Measurements from ENCODE around the gene OR4D11.
"Not testable (repeated sequence)": the region's sequence is repeated elsewhere in the genome, so short reads cannot be mapped to it uniquely, and the experiment has no call there.

OR4D11 gene

GRCh38 chr11:59501931-59502330 is 1.4 kb upstream of the OR4D11 start:
- H2AFZ ChIP-seq (ENCODE audit: low read depth), result no peak overlapping the region

GRCh38 chr11:59510941-59511589 is 7.7 kb downstream of the OR4D11 start, which contains the start of gene OR4D9:
OR4D9 (plus strand) TSS chr11:59511539; CDS start chr11:59514913, 3,374 bp downstream.
- Histone ChIP-seq H3K27ac (no peak within 1 kb of the TSS), H3K27me3 (ENCODE audit: insufficient read depth, low read depth) (no peaks in the 10 kb centered on the region), H3K36me3 (ENCODE audit: insufficient read depth) (no peaks in the 10 kb centered on the region), H3K9ac (no peak within 1 kb of the TSS), H3K4me2 (no peak within 1 kb of the TSS), H3K4me1 (ENCODE audit: low read depth, poor library complexity, severe bottlenecking) (no peaks in the 10 kb centered on the region), H3K4me3 (IDR thresholded peaks at IDR 0.05; ENCODE audit: insufficient read depth, low read depth, low read length) (no peak within 1 kb of the TSS), H2AFZ (ENCODE audit: low read depth) (no peak within 1 kb of the TSS), H3K79me2 (ENCODE audit: insufficient read depth, low read depth) (no peaks in the 10 kb centered on the region), H4K20me1 (ENCODE audit: insufficient read depth) (no peaks in the 10 kb centered on the region)
- TF ChIP-seq CTCF (conservative IDR thresholded peaks at IDR 0.05; ENCODE audit: low read depth, low read length), result no peak

More at GRCh38 chr11:59501931-59502330, 1.4 kb upstream of the OR4D11 start:
- H3K27me3 ChIP-seq (ENCODE audit: insufficient read depth, low read depth), result no peaks in the 10 kb centered on the region
- no peaks in the 10 kb centered on the region for H4K20me1 ChIP-seq (ENCODE audit: insufficient read depth)
- no peak overlapping the region for H3K4me3 ChIP-seq (IDR thresholded peaks at IDR 0.05; ENCODE audit: insufficient read depth, low read depth, low read length)
- no peak overlapping the region for H3K4me2 ChIP-seq
- no peaks in the 10 kb centered on the region for H3K79me2 ChIP-seq (ENCODE audit: insufficient read depth, low read depth)
- H3K4me1 ChIP-seq (ENCODE audit: low read depth, poor library complexity, severe bottlenecking), result no peaks in the 10 kb centered on the region
- no peak overlapping the region for H3K27ac ChIP-seq
- no peak overlapping the region for H3K9ac ChIP-seq
- H3K36me3 ChIP-seq (ENCODE audit: insufficient read depth), result no peaks in the 10 kb centered on the region
- TF ChIP-seq CTCF (conservative IDR thresholded peaks at IDR 0.05; ENCODE audit: low read depth, low read length), result no peak

DNA sequence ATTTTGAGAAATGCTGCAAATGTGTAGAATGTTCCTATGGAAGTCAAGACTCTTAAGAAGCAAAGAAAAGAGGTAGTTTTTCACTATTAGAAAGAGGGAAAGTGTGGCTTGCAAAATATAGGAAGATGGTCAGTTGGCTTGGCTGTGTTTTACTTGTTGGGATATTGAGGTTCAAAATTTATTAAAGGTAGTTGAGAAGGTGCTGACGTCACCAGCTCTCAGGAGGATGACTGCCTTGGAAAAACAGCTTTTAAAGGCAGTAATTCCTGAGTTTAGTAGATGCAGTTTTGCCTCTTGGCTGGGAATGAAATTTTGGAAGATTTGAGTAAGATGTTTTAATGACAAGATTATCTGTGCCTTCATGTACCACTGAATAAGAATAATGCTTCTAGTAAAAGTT is 8.3 kb downstream of the OR4D11 start:
- Histone ChIP-seq H3K27me3 (ENCODE audit: insufficient read depth, low read depth) (no peaks in the 10 kb centered on the region), H3K9ac (no peak overlapping the region), H3K79me2 (ENCODE audit: insufficient read depth, low read depth) (no peaks in the 10 kb centered on the region), H3K36me3 (ENCODE audit: insufficient read depth) (no peaks in the 10 kb centered on the region), H4K20me1 (ENCODE audit: insufficient read depth) (no peaks in the 10 kb centered on the region), H3K4me3 (IDR thresholded peaks at IDR 0.05; ENCODE audit: insufficient read depth, low read depth, low read length) (no peak overlapping the region), H3K4me1 (ENCODE audit: low read depth, poor library complexity, severe bottlenecking) (no peaks in the 10 kb centered on the region), H3K4me2 (no peak overlapping the region), H3K27ac (no peak overlapping the region), H2AFZ (ENCODE audit: low read depth) (no peak overlapping the region)
- TF ChIP-seq CTCF (conservative IDR thresholded peaks at IDR 0.05; ENCODE audit: low read depth, low read length), result no peak

DNA sequence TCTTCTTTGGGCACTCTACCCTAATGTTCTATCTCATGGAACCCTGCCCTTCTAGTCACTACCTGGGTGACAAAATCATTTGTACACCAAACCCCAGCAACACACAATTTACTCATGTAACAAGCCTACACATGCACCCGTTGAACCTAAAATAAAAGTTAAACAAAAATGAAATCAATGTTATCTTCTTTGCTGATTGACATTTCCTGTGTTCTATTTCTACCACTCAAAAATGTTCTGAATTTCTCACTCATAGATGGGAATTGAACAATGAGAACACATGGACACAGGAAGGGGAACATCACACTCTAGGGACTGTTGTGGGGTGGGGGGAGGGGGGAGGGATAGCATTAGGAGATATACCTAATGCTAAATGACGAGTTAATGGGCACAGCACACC is 16.8 kb downstream of the OR4D11 start:
- H3K9ac ChIP-seq; H3K36me3 ChIP-seq (ENCODE audit: insufficient read depth); H3K27ac ChIP-seq; H3K4me2 ChIP-seq; H4K20me1 ChIP-seq (ENCODE audit: insufficient read depth); H3K79me2 ChIP-seq (ENCODE audit: insufficient read depth, low read depth); H3K4me3 ChIP-seq (IDR thresholded peaks at IDR 0.05; ENCODE audit: insufficient read depth, low read depth, low read length); H3K4me1 ChIP-seq (ENCODE audit: low read depth, poor library complexity, severe bottlenecking); H3K27me3 ChIP-seq (ENCODE audit: insufficient read depth, low read depth); H2AFZ ChIP-seq (ENCODE audit: low read depth): not testable (repeated sequence)

DNA sequence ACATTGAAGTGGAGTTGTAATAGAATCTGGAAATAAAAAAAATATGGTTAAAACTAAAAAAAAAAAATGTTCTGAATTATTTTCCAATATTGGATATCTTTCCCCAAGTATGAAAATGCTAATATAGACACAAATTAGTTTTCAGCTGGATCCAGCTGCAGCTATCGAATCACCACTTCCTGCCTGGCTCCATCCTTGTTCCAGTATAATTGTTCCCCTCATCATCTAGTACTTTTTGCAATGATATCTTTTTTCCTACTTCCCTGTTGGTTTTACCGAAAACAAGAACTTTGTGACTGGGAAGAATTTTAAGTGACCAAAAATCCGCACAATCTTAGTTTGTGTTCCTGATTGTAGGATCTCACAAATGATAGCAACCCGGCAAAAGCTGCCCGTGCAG is 17.4 kb downstream of the OR4D11 start:
- no peak for TF ChIP-seq CTCF (conservative IDR thresholded peaks at IDR 0.05; ENCODE audit: low read depth, low read length)
- H3K4me1 ChIP-seq (ENCODE audit: low read depth, poor library complexity, severe bottlenecking), result no peaks in the 10 kb centered on the region
- no peak overlapping the region for H3K4me2 ChIP-seq
- H3K9ac ChIP-seq, result no peak overlapping the region
- H3K27me3 ChIP-seq (ENCODE audit: insufficient read depth, low read depth), result no peaks in the 10 kb centered on the region
- no peak overlapping the region for H3K27ac ChIP-seq
- H3K79me2 ChIP-seq (ENCODE audit: insufficient read depth, low read depth), result no peaks in the 10 kb centered on the region
- no peaks in the 10 kb centered on the region for H3K36me3 ChIP-seq (ENCODE audit: insufficient read depth)
- no peak overlapping the region for H3K4me3 ChIP-seq (IDR thresholded peaks at IDR 0.05; ENCODE audit: insufficient read depth, low read depth, low read length)
- no peaks in the 10 kb centered on the region for H4K20me1 ChIP-seq (ENCODE audit: insufficient read depth)
- no peak overlapping the region for H2AFZ ChIP-seq (ENCODE audit: low read depth)

Measured in KMS-11 (cell line).